ENCODE results near the gene MT4. TPM values are rescaled to one million over a fixed set of nuclear protein-coding genes. Genes with fewer than 3 reads are reported as not detected.
A peak's percentile ranks its signal among the peaks of the same experiment; 100 is the strongest.

The MT4 gene
- total RNA-seq, 4 donors from 2014 or later: not detected

DNA sequence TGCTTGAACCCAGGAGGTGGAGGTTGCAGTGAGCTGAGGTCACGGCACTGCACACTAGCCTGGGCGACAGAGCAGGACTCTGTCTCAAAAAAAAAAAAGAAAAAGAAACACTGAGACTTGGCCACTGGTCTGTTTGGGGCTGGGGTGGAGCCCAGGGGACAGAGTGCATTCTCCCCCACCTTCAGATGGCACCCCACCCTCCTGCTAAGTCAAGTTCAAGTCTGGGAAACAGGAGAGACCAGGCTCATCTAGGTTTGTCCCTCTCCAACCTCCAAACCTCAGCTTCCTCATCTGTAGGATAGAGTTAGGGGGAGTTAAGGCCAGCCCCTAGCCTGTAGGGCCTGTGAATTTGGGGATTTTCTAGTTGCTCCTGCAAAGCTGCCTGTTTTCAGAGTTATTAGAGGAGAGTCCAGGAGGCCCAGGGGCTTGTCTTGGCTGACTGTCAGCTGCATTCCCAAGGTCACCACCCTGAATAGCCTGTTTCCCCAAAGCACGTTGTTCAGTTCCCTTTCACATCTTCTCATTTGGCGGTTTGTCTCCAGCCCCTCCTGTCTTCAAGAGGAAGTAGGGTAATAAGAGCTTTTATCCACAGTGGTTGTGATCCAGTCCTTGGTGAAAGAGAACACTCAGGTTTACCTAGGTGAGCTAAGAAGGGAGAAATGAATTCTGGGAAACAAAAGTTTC is 26.6 kb downstream of the MT4 start:
- no peaks in the 10 kb centered on the region for H3K27me3 ChIP-seq
- TF ChIP-seq, protein P1, sequence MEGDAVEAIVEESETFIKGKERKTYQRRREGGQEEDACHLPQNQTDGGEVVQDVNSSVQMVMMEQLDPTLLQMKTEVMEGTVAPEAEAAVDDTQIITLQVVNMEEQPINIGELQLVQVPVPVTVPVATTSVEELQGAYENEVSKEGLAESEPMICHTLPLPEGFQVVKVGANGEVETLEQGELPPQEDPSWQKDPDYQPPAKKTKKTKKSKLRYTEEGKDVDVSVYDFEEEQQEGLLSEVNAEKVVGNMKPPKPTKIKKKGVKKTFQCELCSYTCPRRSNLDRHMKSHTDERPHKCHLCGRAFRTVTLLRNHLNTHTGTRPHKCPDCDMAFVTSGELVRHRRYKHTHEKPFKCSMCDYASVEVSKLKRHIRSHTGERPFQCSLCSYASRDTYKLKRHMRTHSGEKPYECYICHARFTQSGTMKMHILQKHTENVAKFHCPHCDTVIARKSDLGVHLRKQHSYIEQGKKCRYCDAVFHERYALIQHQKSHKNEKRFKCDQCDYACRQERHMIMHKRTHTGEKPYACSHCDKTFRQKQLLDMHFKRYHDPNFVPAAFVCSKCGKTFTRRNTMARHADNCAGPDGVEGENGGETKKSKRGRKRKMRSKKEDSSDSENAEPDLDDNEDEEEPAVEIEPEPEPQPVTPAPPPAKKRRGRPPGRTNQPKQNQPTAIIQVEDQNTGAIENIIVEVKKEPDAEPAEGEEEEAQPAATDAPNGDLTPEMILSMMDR (IDR thresholded peaks at IDR 0.05): no peak
- no peak for TF ChIP-seq POLR2A (IDR thresholded peaks at IDR 0.05)
- no peak overlapping the region for H3K4me3 ChIP-seq
- H3K9me3 ChIP-seq: no peaks in the 10 kb centered on the region
- no peaks in the 10 kb centered on the region for H3K36me3 ChIP-seq
- H3K27ac ChIP-seq: no peak overlapping the region
- DNase-seq: no peak
- H3K4me1 ChIP-seq: peaks cover 0 to 8% of the 10 kb centered on the region in 2 donors
- intact Hi-C loops (cut with DNase I; ENCODE audit: low total_unique reads): no loop called here

DNA sequence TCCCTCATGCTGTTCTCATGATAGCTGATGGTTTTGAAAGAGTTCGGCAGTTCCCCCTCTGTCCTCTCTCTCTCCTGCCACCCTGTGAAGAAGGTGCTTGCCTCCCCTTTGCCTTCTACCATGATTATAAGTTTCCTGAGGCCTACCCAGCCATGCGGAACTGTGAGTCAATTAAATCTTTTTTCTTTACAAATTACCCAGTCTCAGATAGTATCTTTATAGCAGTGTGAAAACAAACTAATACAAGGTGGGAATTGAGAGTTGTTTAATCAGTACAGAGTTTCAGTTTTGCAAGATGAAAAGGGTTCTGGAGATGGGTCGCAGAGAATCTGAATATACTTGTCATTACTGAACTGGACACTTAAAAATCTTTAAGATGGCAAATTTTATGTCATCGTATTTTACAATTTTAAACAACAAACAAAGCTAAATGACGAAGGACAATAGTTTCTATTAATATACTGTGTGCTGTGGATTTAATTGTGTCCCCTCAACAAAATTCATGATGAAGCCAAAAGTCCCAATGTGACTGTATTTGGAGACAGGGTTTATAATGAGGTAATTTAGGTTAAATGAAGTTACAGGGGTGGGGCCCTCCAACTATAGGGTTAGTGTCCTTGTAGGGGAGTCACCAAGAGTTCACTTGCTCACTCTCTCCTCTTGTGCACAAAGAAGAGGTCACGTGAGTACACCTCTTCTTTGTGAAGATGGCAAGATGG is 28.9 kb downstream of the MT4 start:
- no peak for TF ChIP-seq POLR2A (IDR thresholded peaks at IDR 0.05)
- TF ChIP-seq, protein P1 (IDR thresholded peaks at IDR 0.05): no peak
- no peak overlapping the region for H3K4me3 ChIP-seq
- peaks cover 0 to 8% of the 10 kb centered on the region in 2 donors for H3K4me1 ChIP-seq
- no peaks in the 10 kb centered on the region for H3K36me3 ChIP-seq
- no peaks in the 10 kb centered on the region for H3K9me3 ChIP-seq
- no peak for DNase-seq
- intact Hi-C loops (cut with DNase I; ENCODE audit: low total_unique reads): no loop called here
- no peak overlapping the region for H3K27ac ChIP-seq
- H3K27me3 ChIP-seq: no peaks in the 10 kb centered on the region

GRCh38 chr16:56594292-56594619 is 29.4 kb downstream of the MT4 start:
- H3K4me3 ChIP-seq: no peak overlapping the region
- H3K36me3 ChIP-seq: no peaks in the 10 kb centered on the region
- DNase-seq: no peak
- intact Hi-C loops (cut with DNase I; ENCODE audit: low total_unique reads): no loop called here
- H3K27me3 ChIP-seq: no peaks in the 10 kb centered on the region
- TF ChIP-seq POLR2A (IDR thresholded peaks at IDR 0.05): no peak
- TF ChIP-seq, protein P1 (IDR thresholded peaks at IDR 0.05): no peak
- H3K4me1 ChIP-seq: peaks cover 0 to 5% of the 10 kb centered on the region in 2 donors
- no peaks in the 10 kb centered on the region for H3K9me3 ChIP-seq
- H3K27ac ChIP-seq: no peak overlapping the region

DNA sequence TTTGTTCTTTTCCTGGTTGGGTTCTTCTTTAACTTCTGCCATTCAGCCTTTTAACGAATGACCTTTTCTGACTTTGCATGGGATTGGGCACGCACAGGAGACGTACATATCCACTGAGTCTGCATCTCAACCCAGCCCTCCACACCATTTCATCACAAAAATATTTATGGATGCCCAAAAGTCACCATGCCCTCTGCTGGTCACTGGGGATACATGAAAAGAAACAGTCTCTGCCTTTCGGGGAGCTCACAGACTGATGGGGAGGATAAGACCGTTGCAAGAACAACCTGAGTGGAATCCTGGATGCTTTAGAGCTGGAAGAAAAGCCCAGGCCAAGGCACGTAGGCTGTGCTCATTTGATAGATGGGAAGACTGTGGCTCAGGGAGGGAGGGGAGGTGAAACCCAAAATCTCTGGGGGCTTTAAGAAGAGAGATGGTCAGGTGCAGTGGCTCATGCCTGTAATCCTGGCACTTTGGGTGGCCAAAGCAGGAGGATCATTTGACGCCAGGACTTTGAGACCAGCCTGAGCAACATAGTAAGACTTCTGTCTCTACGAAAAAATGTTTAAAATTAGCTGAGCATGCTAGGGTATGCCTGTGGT is 35.6 kb downstream of the MT4 start:
- no peaks in the 10 kb centered on the region for H3K36me3 ChIP-seq
- no peak overlapping the region for H3K27ac ChIP-seq
- intact Hi-C loops (cut with DNase I; ENCODE audit: low total_unique reads): no loop called here
- TF ChIP-seq, protein P1 (IDR thresholded peaks at IDR 0.05): peak; percentile 38 to 56 (median 52)
- no peak for TF ChIP-seq POLR2A (IDR thresholded peaks at IDR 0.05)
- peak in 1 of 2 donors; percentile 43 for DNase-seq
- no peaks in the 10 kb centered on the region for H3K4me1 ChIP-seq
- no peaks in the 10 kb centered on the region for H3K27me3 ChIP-seq
- no peak overlapping the region for H3K4me3 ChIP-seq
- no peaks in the 10 kb centered on the region for H3K9me3 ChIP-seq

GRCh38 chr16:56601325-56601724 is 36.5 kb downstream of the MT4 start:
- Histone ChIP-seq H3K4me3 (no peak overlapping the region), H3K27ac (no peak overlapping the region), H3K4me1 (peaks cover 0 to 4% of the 10 kb centered on the region in 2 donors), H3K9me3 (no peaks in the 10 kb centered on the region), H3K27me3 (no peaks in the 10 kb centered on the region), H3K36me3 (no peaks in the 10 kb centered on the region)
- DNase-seq: no peak
- TF ChIP-seq POLR2A (IDR thresholded peaks at IDR 0.05): no peak
- TF ChIP-seq, protein P1 (IDR thresholded peaks at IDR 0.05): no peak
- intact Hi-C loops (cut with DNase I; ENCODE audit: low total_unique reads): no loop called here

All from uterus (tissue), 4 donors.